Sigmoid colon (tissue), 4 donors: ENCODE measurements around the gene DCTPP1.
"Not testable (repeated sequence)": the region's sequence is repeated elsewhere in the genome, so short reads cannot be mapped to it uniquely, and the experiment has no call there.

ENCODE experiments used
- EP300 ChIP-seq, 4 donors: sonication (generic); formaldehyde crosslinking; IDR thresholded peaks; one replicate each; pipeline ENCODE4 v1.6.1; 2017; ENCODE audit warnings: antibody characterized with exemption in 4 of 4
- TF ChIP-seq, protein P1 (sequence below), 4 experiments: fragments of 450-650 bp in 3 of 4; fragments of 200-600 bp in 1 of 4; IDR thresholded peaks; one replicate each; pipeline ENCODE4 v1.5.1; 2016 to 2019; ENCODE audit warnings: antibody characterized with exemption in 4 of 4, mild to moderate bottlenecking in 3 of 4, moderate library complexity in 2 of 4

DNA sequence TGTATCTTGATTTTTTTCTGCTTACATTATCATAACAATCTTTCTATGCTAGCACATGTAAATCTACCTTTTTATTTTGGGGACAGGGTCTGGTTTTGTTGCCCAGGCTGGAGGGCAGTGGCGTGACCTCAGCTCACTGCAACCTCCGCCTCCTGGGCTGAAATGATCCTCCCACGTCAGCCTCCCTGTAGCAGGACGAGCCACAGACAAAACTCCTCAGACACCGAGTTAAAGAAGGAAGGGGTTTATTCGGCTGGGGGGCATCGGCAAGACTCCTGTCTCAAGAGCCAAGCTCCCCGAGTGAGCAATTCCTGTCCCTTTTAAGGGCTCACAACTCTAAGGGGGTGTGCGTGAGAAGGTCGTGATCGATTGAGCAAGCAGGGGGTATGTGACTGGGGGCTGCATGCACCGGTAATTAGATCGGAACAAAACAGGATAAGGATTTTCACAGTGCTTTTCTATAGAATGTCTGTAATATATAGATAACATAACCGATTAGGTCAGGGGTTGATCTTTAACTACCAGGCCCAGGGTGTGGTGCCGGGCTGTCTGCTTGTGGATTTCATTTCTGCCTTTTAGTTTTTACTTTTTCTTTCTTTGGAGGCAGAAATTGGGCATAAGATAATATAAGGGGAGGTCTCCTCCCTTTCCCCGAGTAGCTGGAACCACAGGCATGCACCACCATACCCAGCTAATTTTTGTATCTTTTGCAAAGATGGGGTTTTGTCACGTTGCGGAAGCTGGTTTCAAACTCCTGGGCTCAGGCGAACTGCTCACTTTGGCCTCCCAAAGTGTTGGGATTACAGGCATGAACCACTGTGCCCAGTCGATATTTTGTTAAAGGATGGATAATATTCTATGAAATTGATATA, 23.1 kb upstream of the DCTPP1 start:
- TF ChIP-seq, protein P1, sequence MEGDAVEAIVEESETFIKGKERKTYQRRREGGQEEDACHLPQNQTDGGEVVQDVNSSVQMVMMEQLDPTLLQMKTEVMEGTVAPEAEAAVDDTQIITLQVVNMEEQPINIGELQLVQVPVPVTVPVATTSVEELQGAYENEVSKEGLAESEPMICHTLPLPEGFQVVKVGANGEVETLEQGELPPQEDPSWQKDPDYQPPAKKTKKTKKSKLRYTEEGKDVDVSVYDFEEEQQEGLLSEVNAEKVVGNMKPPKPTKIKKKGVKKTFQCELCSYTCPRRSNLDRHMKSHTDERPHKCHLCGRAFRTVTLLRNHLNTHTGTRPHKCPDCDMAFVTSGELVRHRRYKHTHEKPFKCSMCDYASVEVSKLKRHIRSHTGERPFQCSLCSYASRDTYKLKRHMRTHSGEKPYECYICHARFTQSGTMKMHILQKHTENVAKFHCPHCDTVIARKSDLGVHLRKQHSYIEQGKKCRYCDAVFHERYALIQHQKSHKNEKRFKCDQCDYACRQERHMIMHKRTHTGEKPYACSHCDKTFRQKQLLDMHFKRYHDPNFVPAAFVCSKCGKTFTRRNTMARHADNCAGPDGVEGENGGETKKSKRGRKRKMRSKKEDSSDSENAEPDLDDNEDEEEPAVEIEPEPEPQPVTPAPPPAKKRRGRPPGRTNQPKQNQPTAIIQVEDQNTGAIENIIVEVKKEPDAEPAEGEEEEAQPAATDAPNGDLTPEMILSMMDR (IDR thresholded peaks at IDR 0.05), result not testable (repeated sequence)
- TF ChIP-seq EP300 (IDR thresholded peaks at IDR 0.05), result not testable (repeated sequence)
